ENCODE results near the gene GLP2R.

GRCh38 chr17:9886141-9886930 is 60.6 kb downstream of the GLP2R start:
- TF ChIP-seq SIN3A (IDR thresholded peaks at IDR 0.05; ENCODE audit: borderline replicate concordance, insufficient read depth, low read length) (no peak), REST (IDR thresholded peaks at IDR 0.05; ENCODE audit: insufficient read depth in 1 of 2, low read depth in 2 of 2, low read length in 2 of 2) (no peak), POLR2AphosphoS5 (IDR thresholded peaks at IDR 0.05; ENCODE audit: low read depth, low read length) (no peak), TAF1 (IDR thresholded peaks at IDR 0.05; ENCODE audit: borderline replicate concordance, insufficient read depth, low read length) (no peak), FOXP2 (optimal IDR thresholded peaks at IDR 0.05; ENCODE audit: borderline replicate concordance, extremely low read depth, extremely low read length, insufficient read depth) (no peak)

All from PFSK-1 (cell line).